Stimulated activated CD8-positive, alpha-beta memory T cell treated with anti-CD3 and anti-CD28 coated beads, Interleukin-15, amount 100 ng/mL, for 24 hours (primary cell): ENCODE data around the gene TOMM34.

Experiments used
- DNase-seq: peaks from one replicate; pipeline ENCODE4 v3.0.0-alpha.2; 2020; ENCODE audit warnings: low read depth

The TOMM34 gene

DNA sequence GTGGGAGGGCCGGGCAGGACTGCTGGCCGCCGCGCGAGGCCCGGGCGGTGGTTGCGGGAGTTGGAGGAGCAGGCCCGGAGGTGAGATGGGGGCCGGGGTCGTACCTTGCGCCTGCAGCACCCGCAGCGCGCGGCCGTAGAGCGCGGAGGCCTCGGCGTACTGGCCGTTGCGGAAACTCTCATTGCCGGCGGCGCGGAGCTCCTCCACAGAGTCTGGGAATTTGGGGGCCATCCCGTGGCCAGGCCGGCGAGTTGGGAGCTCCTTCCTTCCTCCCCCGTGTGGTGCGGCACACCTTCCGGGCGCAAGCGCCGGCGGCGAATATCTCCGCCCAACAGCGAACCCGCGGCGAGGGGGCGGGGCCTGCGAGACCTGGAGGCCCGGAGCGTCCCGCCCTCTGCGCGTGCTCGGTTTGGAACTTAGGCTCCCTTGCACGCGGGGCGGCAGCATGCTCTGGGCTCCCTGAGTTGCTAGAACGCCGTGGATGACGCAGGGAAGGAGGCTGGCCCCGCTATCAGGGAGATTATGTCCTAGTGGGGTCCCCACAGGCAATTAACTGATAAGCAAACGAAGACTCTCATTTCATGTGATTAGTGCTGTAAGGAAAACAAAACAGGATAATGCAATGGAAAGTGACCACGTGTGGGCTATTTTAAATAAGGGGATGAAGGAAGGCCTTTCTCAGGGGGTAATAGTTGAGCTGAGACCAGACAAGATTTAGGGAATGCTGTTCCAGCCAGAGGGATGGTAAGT is at the start of gene TOMM34:
TOMM34 (minus strand) TSS at position 295 of the 750 bp plus-strand sequence; CDS start at position 231, 64 bp downstream.
- peak; percentile 91 for DNase-seq

DNA sequence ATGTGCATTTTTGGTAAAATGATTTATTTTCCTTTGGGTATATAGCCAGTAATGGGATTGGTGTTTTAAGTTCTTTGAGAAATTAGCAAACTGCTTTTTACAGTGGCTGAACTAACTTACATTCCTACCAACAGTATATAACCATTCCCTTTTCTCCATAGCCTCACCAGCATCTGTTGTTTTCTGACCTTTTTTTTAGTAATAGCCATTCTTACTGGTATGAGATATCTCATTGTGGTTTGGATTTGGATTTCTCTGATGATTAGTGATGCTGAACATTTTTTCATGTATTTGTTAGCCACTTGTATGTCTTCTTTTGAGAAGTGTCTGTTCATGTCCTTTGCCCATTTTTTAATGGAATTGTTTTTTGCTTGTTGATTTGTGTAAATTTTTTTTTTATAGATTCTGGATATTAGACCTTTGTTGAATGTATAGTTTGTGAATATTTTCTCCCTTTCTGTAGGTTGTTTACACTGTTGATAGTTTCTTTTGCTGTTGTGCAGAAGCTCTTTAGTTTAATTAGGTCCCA is 48.4 kb upstream of the TOMM34 start:
- DNase-seq = no peak

- no peak for DNase-seq
These were observed 37.5 kb upstream of the TOMM34 start for GRCh38 chr20:44997668-44998067.

DNA sequence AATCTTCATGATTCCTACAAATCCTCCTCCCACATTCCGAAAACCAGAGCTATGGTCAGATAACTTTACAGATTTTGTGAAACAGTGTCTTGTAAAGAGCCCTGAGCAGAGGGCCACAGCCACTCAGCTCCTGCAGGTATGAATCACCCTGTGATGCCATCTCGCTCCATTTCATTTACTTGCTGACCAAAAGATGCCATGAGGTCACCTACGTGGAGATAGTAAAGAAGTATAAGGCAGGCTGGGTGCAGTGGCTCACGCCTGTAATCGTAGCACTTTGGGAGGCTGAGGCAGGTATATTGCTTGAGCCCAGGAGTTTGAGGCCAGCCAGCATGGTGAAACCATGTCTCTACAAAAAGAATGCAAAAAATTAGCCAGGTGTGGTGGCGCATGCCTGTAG is 37.0 kb upstream of the TOMM34 start:
- DNase-seq = no peak

DNA sequence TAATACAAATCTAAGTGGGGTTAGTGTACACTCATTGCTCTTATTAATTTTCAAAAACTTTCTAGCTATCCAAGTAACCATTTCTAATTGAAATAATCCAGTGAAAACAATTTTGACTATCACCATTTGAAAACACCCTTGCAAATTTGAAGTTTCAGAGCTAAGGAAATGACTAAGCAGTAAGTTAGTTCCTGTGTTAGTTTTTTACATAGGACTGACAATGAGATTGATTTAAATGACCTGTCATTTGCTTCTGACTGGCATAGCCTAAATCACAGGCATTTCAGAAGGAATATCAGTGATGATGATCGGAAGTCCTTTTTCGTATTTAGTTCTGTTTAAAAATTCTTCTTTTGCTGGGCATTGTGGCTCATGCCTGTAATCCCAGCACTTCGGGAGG is 33.1 kb upstream of the TOMM34 start:
- DNase-seq = no peak

DNA sequence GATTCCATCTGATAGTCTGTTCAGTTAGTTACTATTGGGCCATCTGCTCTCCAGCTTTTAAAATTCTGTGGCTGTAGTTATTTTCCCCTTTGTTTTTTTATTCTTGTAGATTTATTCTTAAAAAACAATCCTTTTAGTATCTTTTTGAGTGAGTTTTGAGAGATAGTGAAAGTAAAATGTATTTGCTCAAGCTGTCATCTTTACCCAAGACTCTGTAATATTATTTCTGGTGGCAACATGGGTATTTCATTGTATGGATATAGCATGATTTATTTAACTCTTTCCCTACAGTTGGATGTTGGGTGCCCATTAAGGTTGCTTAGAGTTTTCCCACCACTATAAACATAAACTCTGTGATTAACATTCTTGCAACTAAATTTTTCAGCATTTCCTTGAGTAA is 30.8 kb upstream of the TOMM34 start:
- no peak for DNase-seq

GRCh38 chr20:44990425-44990824 is 30.2 kb upstream of the TOMM34 start:
- peak; percentile 18 for DNase-seq

DNA sequence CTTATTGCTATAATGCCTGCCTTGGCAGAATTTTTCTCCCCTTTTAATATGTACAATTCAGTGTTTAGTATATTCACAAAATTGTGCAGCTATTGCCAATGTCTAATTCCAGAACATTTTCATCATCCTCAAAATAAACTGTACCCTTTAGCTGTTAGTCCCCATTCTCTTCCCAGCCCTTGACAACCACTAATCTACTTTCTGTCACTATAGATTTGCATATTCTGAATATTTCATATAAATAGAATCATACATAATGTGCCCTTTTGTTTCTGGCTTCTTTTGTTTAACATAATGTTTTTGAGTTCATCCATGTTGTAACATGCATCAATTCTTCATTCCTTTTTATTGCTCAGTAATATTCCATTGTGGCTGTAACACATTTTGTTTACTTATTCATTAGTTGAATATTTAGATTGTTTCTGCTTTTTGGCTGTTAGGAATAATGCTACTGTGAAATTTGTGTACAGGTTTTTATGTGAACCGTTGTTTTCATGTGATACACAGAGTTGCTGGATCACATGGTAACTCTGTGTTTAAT is 28.5 kb upstream of the TOMM34 start:
- DNase-seq = no peak

GRCh38 chr20:44983093-44983674 is 23.0 kb upstream of the TOMM34 start:
- DNase-seq = no peak

DNA sequence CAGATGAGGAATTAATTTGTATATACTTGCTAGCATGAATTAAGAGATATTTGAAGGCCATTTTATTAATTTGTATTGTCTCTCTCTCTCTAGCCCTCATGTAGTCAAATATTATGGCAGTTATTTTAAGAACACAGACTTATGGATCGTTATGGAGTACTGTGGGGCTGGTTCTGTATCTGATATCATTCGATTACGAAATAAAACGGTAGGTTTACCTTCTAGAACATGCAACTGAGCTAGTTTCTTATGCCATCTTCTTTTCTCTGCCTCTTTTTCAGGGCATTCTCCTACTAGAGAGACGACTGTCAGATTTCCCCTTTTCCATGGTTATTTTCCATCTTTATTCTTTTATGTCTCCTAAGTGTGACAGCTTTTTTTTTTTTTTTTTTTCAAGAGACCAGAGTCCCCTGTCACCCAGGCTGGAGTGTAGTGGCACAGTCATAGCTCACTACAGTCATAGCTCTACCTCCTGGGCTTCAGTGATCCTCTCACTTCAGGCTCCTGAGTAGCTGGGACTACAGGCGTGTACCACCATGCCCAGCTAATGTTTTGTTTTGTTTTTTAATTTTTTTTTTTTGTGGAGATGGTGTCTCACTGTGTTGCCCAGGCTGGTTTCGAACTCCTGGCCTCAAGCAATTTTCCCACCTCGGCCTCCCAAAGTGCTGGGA is 21.7 kb upstream of the TOMM34 start:
- DNase-seq = no peak

GRCh38 chr20:44979090-44979621 is 19.0 kb upstream of the TOMM34 start:
- DNase-seq = no peak

- DNase-seq = no peak
These were observed 16.5 kb upstream of the TOMM34 start for GRCh38 chr20:44976698-44977097.

DNA sequence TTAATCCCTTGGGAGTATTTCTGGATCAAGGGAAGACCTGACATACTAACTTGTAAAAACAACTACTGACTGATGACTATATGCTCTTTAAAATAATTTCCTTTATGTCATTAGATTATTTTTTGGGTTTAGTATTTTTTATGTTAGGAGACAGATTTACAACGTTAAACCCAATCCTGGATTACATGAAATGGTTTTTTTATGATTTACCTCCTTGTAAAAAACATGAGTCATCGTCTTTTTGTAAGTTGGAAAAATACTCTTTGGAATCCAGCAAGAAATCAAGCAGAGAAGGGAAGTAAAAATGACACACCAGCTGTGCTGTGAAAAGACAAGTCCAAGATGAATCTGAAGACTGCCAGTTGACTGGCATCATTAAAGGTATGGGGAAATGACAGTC is 12.9 kb upstream of the TOMM34 start:
- no peak for DNase-seq

- no peak for DNase-seq
These were observed 10.1 kb upstream of the TOMM34 start for GRCh38 chr20:44970243-44970757.

- DNase-seq = no peak
These were observed 9.2 kb upstream of the TOMM34 start for GRCh38 chr20:44969300-44969894.

- DNase-seq = no peak
These were observed 7.1 kb upstream of the TOMM34 start for GRCh38 chr20:44967207-44967807.

GRCh38 chr20:44966030-44966961 is 6.1 kb upstream of the TOMM34 start, which contains the start of gene STK4:
STK4 (plus strand) TSS chr20:44966512; CDS start chr20:44966569, 57 bp downstream.
- DNase-seq = peak; percentile 94

DNA sequence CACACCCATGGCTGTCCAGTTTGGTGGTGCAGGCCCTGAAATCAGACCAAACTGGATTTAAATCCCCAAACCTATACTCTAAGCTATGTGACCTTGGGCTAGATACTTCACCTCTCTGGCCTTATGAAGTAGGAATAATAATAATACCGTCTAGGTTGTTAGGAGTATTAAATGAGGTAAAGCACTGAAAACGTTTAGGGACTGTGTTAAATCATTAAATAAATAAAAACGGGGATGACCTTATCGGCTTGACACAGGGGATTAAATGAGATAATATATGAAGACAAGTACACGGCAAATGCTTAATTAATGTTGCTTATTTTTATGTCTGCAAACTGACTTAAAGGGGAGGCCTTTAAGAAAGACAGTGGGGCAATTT is 5.4 kb upstream of the TOMM34 start:
- DNase-seq = no peak

DNA sequence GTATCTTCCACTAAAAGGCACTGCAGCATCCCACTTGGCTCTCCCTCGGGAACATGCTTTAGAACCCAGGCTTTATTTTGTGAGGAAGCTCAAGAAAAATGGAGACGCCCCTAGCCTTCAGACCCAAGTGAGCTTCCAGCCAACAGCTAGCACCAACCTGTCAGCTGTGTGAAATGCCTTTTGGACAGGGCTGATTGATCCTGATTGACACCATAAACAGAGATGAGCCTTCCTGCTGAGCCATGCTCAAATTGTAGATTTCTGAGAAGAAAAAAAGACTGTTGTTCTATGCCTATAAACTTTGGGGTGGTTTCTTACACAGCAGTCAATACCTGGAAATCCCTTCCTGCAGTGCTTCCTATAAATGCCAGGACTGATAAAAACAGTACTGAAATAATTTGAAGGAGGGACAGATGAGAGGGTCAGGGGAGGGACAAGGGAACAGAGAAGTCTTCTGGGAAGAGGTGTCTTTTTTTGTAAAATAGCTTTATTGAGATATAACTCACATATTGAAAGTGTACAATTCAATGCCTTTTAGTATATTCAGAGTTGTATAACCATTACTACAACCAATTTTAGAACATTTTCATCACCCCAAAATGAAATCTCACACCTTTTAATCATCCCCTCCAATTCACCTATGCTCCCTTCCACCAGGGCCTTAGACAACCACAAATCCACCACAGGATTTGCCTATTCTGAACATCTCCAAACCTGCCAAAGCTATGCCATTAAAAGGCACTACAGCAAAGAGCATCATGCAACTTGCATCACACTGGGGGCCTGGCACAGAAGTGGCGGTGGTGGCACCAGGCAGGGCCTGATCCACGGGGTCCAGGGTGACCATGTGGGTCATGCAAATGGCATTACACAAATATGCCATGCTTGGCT is 3.4 kb upstream of the TOMM34 start:
- no peak for DNase-seq
